GM12878 (cell line): Measurements from ENCODE around the gene PHF10. TPM values are rescaled to one million over a fixed set of nuclear protein-coding genes. Genes with fewer than 3 reads are reported as not detected.
A peak's percentile ranks its signal among the peaks of the same experiment; 100 is the strongest.

ENCODE experiments used
- ATAC-seq: fragments of 200-7000 bp; cut with Tn5 transposase; 3 replicates; pipeline ENCODE4 v1.9.1; 2020; ENCODE audit warnings: mild to moderate bottlenecking, moderate library complexity
- BruUV-seq: library from RNA; stranded (reverse); fragments of 400-500 nt; replicated peaks from 2 replicates; lab custom pipeline; 2021; lab: Mats Ljungman, UMichigan
- CTCF ChIA-PET: fragments of 300-600 bp; sonication (Branson Sonifier 250); formaldehyde crosslinking; extraction: SDS; loops from one replicate; lab custom pipeline; 2021; ENCODE audit warnings: inconsistent platforms; lab: Yijun Ruan, JAX
- POLR2A ChIA-PET: fragments of 350-600 bp; formaldehyde crosslinking; extraction: SDS; loops from one replicate; lab custom pipeline; 2021; ENCODE audit warnings: inconsistent platforms; lab: Charles Lee
- RAD21 ChIA-PET: fragments of 300-600 bp; sonication (Branson Sonifier 250); formaldehyde crosslinking; loops from one replicate; lab custom pipeline; 2023; ENCODE audit warnings: antibody characterized with exemption; ENCODE audit not compliant: unreplicated experiment; lab: Charles Lee
- SMC1A ChIA-PET: fragments of 300-600 bp; sonication (Branson Sonifier 250); formaldehyde crosslinking; loops from one replicate; lab custom pipeline; 2023; ENCODE audit not compliant: unreplicated experiment, uncharacterized antibody; lab: Charles Lee
- DNase-seq: peaks from one replicate; pipeline ENCODE4 v3.0.0-alpha.2; 2011; ENCODE audit warnings: low read depth, low spot score
- FAIRE-seq: peaks from 3 replicates; lab custom pipeline; 2011; peaks lifted over from hg19 to GRCh38; lab: Jason Lieb, UNC
- H2AFZ ChIP-seq: 2 replicates; pipeline ENCODE4 v1.6.0; 2011; ENCODE audit warnings: low read depth, low read length, control low read depth; ENCODE audit not compliant: control insufficient read depth
- H3K27ac ChIP-seq: 2 replicates; pipeline ENCODE4 v1.5.1; 2011; ENCODE audit warnings: control low read depth; ENCODE audit not compliant: control insufficient read depth, insufficient read depth
- H3K27me3 ChIP-seq, 2 experiments: replicated peaks in 1 of 2; 2 replicates each; pipeline versions ENCODE4 v1.6.0 to v1.6.1; 2011; ENCODE audit warnings: low read length in 1 of 2; ENCODE audit not compliant: control insufficient read depth in 2 of 2, insufficient read depth in 2 of 2
- H3K36me3 ChIP-seq, 2 experiments: 2 replicates each; pipeline ENCODE4 v1.5.1; 2011; ENCODE audit warnings: low read length in 1 of 2; ENCODE audit not compliant: control insufficient read depth in 2 of 2, insufficient read depth in 2 of 2
- H3K4me1 ChIP-seq: 2 replicates; pipeline ENCODE4 v1.6.1; 2011; ENCODE audit warnings: mild to moderate bottlenecking, low read length, moderate library complexity, mixed read lengths; ENCODE audit not compliant: control insufficient read depth, insufficient read depth
- H3K4me2 ChIP-seq: 2 replicates; pipeline ENCODE4 v1.6.0; 2011; ENCODE audit warnings: control low read depth; ENCODE audit not compliant: control insufficient read depth, insufficient read depth
- H3K4me3 ChIP-seq: fragments of 200-600 bp; sonication (generic); 2 replicates; pipeline ENCODE4 v1.5.1; 2016
- H3K79me2 ChIP-seq: 2 replicates; pipeline ENCODE4 v1.6.0; 2011; ENCODE audit warnings: low read length; ENCODE audit not compliant: control insufficient read depth, insufficient read depth
- H3K9ac ChIP-seq: 2 replicates; pipeline ENCODE4 v1.8.0; 2011; ENCODE audit warnings: low read length, control low read depth, mixed read lengths; ENCODE audit not compliant: control insufficient read depth, insufficient read depth
- H3K9me3 ChIP-seq: replicated peaks from 3 replicates; pipeline ENCODE4 v1.5.1; 2011; ENCODE audit warnings: mild to moderate bottlenecking, low read length; ENCODE audit not compliant: control insufficient read depth, insufficient read depth
- H4K20me1 ChIP-seq: 2 replicates; pipeline ENCODE4 v1.6.0; 2011; ENCODE audit not compliant: control insufficient read depth, insufficient read depth
- CBX3 ChIP-seq: fragments of 200-600 bp; sonication (generic); IDR thresholded peaks from 2 replicates; pipeline ENCODE4 v1.6.1; 2016; ENCODE audit warnings: low read depth, borderline replicate concordance
- CEBPZ ChIP-seq: fragments of 150-350 bp; IDR thresholded peaks from 2 replicates; pipeline ENCODE4 v1.6.1; 2016; ENCODE audit warnings: low read depth, low read length
- E2F8 ChIP-seq: fragments of 450-650 bp; IDR thresholded peaks from 2 replicates; pipeline ENCODE4 v1.6.1; 2018; ENCODE audit warnings: mild to moderate bottlenecking, low read depth, moderate library complexity; ENCODE audit not compliant: partially characterized antibody
- POLR2AphosphoS2 ChIP-seq: IDR thresholded peaks from 2 replicates; pipeline ENCODE4 v1.6.1; 2011; ENCODE audit warnings: low read depth, mild to moderate bottlenecking, low read length, improper control_type of control experiment, moderate library complexity
- RAD21 ChIP-seq: IDR thresholded peaks from 2 replicates; pipeline ENCODE4 v1.6.1; 2011; ENCODE audit warnings: mild to moderate bottlenecking, low read depth, low read length, moderate library complexity; ENCODE audit not compliant: insufficient read depth
- STAT1 ChIP-seq: fragments of 450-650 bp; conservative IDR thresholded peaks from 2 replicates; pipeline ENCODE4 v1.6.1; 2014; ENCODE audit warnings: antibody characterized with exemption, mild to moderate bottlenecking
- SUPT20H ChIP-seq: IDR thresholded peaks from 2 replicates; pipeline ENCODE4 v1.6.1; 2011; ENCODE audit warnings: low read depth, mild to moderate bottlenecking, low read length, moderate library complexity, borderline replicate concordance; ENCODE audit not compliant: control insufficient read depth
- TCF3 ChIP-seq: IDR thresholded peaks from 2 replicates; pipeline ENCODE4 v1.6.1; 2012; ENCODE audit warnings: low read depth, mild to moderate bottlenecking, low read length, borderline replicate concordance; ENCODE audit not compliant: insufficient read depth
- ZZZ3 ChIP-seq: IDR thresholded peaks from 2 replicates; pipeline ENCODE4 v1.6.1; 2011; ENCODE audit warnings: low read depth; ENCODE audit not compliant: control insufficient read depth, insufficient read length
- in situ Hi-C: fragments of 300-500 bp; cut with MboI; formaldehyde crosslinking; loops from 9 replicates; pipeline ENCODE4 v1.14.3; 2018; ENCODE audit warnings: mixed read lengths
- intact Hi-C: fragments of 100-400 bp; cut with micrococcal nuclease; formaldehyde crosslinking; loops from one replicate; pipeline ENCODE4 v1.14.2; 2022; ENCODE audit not compliant: unreplicated experiment
- polyA plus RNA-seq, 11 experiments: library from polyadenylated mRNA; depleted of rRNA in 4 of 11; unstranded in 6 of 11; stranded (reverse) in 5 of 11; fragments of >200 nt; fragmentation: Nextera tagmentation in 4 of 11; fragmentation: Illumina TruSeq in 1 of 11; extraction: Ambion mirVana in 4 of 11; extraction: Trizol in 1 of 11; gene quantifications; 1 replicate in 1 of 11; 2 replicates in 10 of 11; pipeline versions ENCODE4 v1.2.1 to v1.2.3, GENCODE V29; 2011 to 2016; ENCODE audit warnings: inconsistent platforms in 2 of 11, missing spikeins in 2 of 11, low read depth in 1 of 11
- total RNA-seq, 4 experiments: library from RNA; depleted of rRNA in 3 of 4; stranded (reverse); fragments of >200 nt in 3 of 4; fragmentation: Illumina TruSeq in 1 of 4; extraction: Trizol in 1 of 4; gene quantifications; 2 replicates each; pipeline versions ENCODE4 v1.2.1 to v1.2.3, GENCODE V29; 2013 to 2021
- TF ChIP-seq, protein P1 (sequence below): fragments of 450-650 bp; formaldehyde crosslinking; IDR thresholded peaks from 2 replicates; pipeline ENCODE4 v1.4.0; 2020; ENCODE audit warnings: mild to moderate bottlenecking, moderate library complexity

The PHF10 gene
- total and polyA plus RNA-seq, 10 of the 15 experiments (the other 5 are each of a cell fraction or from before 2014, with no cell fraction given), result 3.8 to 35.6 (median 15.8) TPM

DNA sequence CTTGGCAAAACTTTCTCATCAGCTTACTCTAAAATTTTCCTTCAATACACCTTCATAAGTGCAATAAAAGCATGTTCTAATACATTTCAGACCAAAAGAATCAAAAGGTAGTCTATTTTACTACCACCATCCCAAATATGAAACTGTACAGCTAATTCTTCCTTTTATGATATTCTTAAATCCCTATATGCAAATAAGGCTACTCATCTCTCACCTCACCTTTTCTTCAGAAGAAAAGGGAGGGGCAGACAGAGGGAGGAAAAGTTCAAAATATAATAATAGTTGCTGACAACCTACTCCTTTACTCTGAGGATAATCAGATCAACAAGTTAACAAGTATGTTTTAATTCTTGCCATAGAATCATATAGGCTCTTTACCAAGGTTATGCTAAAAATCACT lies 15.0 kb downstream of the PHF10 start:
- no peak overlapping the region for H3K9ac ChIP-seq
- H3K4me1 ChIP-seq, result peaks cover 6% of the 10 kb centered on the region; the same call in 1 of the 2 replicates
- H3K9me3 ChIP-seq, result no peaks in the 10 kb centered on the region
- in situ Hi-C loops (no loop called here), intact Hi-C loops (no loop called here)
- no peak overlapping the region for H3K4me3 ChIP-seq
- FAIRE-seq (no peak), DNase-seq (no peak)
- no peaks in the 10 kb centered on the region for H4K20me1 ChIP-seq
- TF ChIP-seq ZZZ3 (no peak), RAD21 (no peak), E2F8 (no peak), CEBPZ (no peak), TCF3 (no peak), STAT1 (no peak), SUPT20H (no peak), CBX3 (no peak), POLR2AphosphoS2 (no peak)
- TF ChIP-seq, protein P1, sequence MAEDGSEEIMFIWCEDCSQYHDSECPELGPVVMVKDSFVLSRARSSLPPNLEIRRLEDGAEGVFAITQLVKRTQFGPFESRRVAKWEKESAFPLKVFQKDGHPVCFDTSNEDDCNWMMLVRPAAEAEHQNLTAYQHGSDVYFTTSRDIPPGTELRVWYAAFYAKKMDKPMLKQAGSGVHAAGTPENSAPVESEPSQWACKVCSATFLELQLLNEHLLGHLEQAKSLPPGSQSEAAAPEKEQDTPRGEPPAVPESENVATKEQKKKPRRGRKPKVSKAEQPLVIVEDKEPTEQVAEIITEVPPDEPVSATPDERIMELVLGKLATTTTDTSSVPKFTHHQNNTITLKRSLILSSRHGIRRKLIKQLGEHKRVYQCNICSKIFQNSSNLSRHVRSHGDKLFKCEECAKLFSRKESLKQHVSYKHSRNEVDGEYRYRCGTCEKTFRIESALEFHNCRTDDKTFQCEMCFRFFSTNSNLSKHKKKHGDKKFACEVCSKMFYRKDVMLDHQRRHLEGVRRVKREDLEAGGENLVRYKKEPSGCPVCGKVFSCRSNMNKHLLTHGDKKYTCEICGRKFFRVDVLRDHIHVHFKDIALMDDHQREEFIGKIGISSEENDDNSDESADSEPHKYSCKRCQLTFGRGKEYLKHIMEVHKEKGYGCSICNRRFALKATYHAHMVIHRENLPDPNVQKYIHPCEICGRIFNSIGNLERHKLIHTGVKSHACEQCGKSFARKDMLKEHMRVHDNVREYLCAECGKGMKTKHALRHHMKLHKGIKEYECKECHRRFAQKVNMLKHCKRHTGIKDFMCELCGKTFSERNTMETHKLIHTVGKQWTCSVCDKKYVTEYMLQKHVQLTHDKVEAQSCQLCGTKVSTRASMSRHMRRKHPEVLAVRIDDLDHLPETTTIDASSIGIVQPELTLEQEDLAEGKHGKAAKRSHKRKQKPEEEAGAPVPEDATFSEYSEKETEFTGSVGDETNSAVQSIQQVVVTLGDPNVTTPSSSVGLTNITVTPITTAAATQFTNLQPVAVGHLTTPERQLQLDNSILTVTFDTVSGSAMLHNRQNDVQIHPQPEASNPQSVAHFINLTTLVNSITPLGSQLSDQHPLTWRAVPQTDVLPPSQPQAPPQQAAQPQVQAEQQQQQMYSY (CRISPR knock-in tag), result no peak
- TF ChIP-seq, all 136 proteins: peak for 0
- no TSS peak for BruUV-seq
- no peak overlapping the region for H3K27ac ChIP-seq
- no peaks in the 10 kb centered on the region for H3K27me3 ChIP-seq
- no peak overlapping the region for H2AFZ ChIP-seq
- peak; percentile 41 for ATAC-seq
- 0 out of 2 replicates have a peak overlapping the region, but pooled peaks have one; percentile 12 for H3K4me2 ChIP-seq
- peaks cover 0 to 4% of the 10 kb centered on the region in 2 experiments; a peak in 2 of 4 replicates for H3K36me3 ChIP-seq
- ChIA-PET RAD21 (interaction anchor here (0.8 to 1.0 kb wide), 2 partner anchors 8 to 14 kb away, joined by 3 to 5 read pairs; no protein-coding TSS in a partner anchor), POLR2A (interaction anchor here (1.5 kb wide), 1 partner anchor 13 kb away, joined by 4 read pairs; no protein-coding TSS in a partner anchor), SMC1A (interaction anchor here (1.0 to 1.7 kb wide), 5 partner anchors 10 to 43 kb away, joined by 3 to 8 read pairs (median 6); no protein-coding TSS in a partner anchor), CTCF (interaction anchor here (1.2 to 2.5 kb wide), 5 partner anchors 10 to 842 kb away, joined by 3 to 13 read pairs (median 3); no protein-coding TSS in a partner anchor)
- peaks cover 8% of the 10 kb centered on the region for H3K79me2 ChIP-seq
